Neural cell (in vitro differentiated cells): ENCODE data around the gene SNRPA. TPM values are rescaled to one million over a fixed set of nuclear protein-coding genes. Genes with fewer than 3 reads are reported as not detected.
A peak's percentile ranks its signal among the peaks of the same experiment; 100 is the strongest.

Experiments used
- H2AFZ ChIP-seq: fragments of 200-600, 300-800 bp; sonication (generic), shearing (Covaris generic); 2 replicates; pipeline ENCODE4 v1.6.0; 2014; ENCODE audit warnings: low read depth, mild to moderate bottlenecking, antibody characterized with exemption, low read length, moderate library complexity
- H3F3A ChIP-seq: fragments of 200-600 bp; shearing (Covaris generic); 2 replicates; pipeline ENCODE4 v1.6.1; 2016; ENCODE audit warnings: mild to moderate bottlenecking, moderate library complexity, mixed read lengths, antibody characterized with exemption, low read length; ENCODE audit not compliant: insufficient read depth, poor library complexity, severe bottlenecking
- H3K27ac ChIP-seq: fragments of 200-600, 300-800 bp; sonication (generic), shearing (Covaris generic); 2 replicates; pipeline ENCODE4 v1.5.1; 2014; ENCODE audit warnings: mild to moderate bottlenecking, low read length, moderate library complexity
- H3K27me3 ChIP-seq: fragments of 300-800, 200-600 bp; sonication (generic), shearing (Covaris generic); 2 replicates; pipeline ENCODE4 v1.6.0; 2014; ENCODE audit warnings: mild to moderate bottlenecking, low read depth, low read length, moderate library complexity; ENCODE audit not compliant: insufficient read depth
- H3K36me3 ChIP-seq: fragments of 300-800, 200-600 bp; sonication (generic), shearing (Covaris generic); 2 replicates; pipeline ENCODE4 v1.5.1; 2014; ENCODE audit warnings: mild to moderate bottlenecking, antibody characterized with exemption, low read length, moderate library complexity; ENCODE audit not compliant: insufficient read depth
- H3K4me2 ChIP-seq: fragments of 300-800, 200-600 bp; sonication (generic), shearing (Covaris generic); 2 replicates; pipeline ENCODE4 v1.6.0; 2014; ENCODE audit warnings: mild to moderate bottlenecking, low read length
- H3K4me3 ChIP-seq: fragments of 300-800, 200-600 bp; sonication (generic), shearing (Covaris generic); 2 replicates; pipeline ENCODE4 v1.5.1; 2014; ENCODE audit warnings: mild to moderate bottlenecking, low read length, moderate library complexity
- H3K79me2 ChIP-seq: fragments of 200-600 bp; shearing (Covaris generic); replicated peaks from 2 replicates; pipeline ENCODE4 v1.6.0; 2014; ENCODE audit warnings: mild to moderate bottlenecking, low read length, moderate library complexity; ENCODE audit not compliant: insufficient read depth
- H3K9ac ChIP-seq: fragments of 300-800, 200-600 bp; sonication (generic), shearing (Covaris generic); 2 replicates; pipeline ENCODE4 v1.6.1; 2016; ENCODE audit warnings: mild to moderate bottlenecking, low read length, mixed read lengths
- H3K9me2 ChIP-seq: fragments of 200-600 bp; shearing (Covaris generic); 2 replicates; pipeline ENCODE4 v1.6.1; 2016; ENCODE audit warnings: mild to moderate bottlenecking, low read length, mixed read lengths; ENCODE audit not compliant: insufficient read depth
- H3K9me3 ChIP-seq: fragments of 200-600, 300-800 bp; sonication (generic), shearing (Covaris generic); 2 replicates; pipeline ENCODE4 v1.6.1; 2016; ENCODE audit warnings: mild to moderate bottlenecking, mixed run types, low read length, moderate library complexity, mixed read lengths
- H4K20me1 ChIP-seq: fragments of 200-600 bp; shearing (Covaris generic); 2 replicates; pipeline ENCODE4 v1.6.1; 2016; ENCODE audit warnings: mild to moderate bottlenecking, mixed run types; ENCODE audit not compliant: insufficient read depth
- EP300 ChIP-seq: fragments of 450-650 bp; conservative IDR thresholded peaks from 2 replicates; pipeline ENCODE4 v1.6.1; 2014; ENCODE audit warnings: antibody characterized with exemption, mild to moderate bottlenecking, moderate library complexity; ENCODE audit not compliant: poor library complexity, severe bottlenecking
- EZH2 ChIP-seq: fragments of 200-600, 300-800 bp; shearing (Covaris generic), sonication (generic); IDR thresholded peaks from 2 replicates; pipeline ENCODE4 v1.6.1; 2014; ENCODE audit warnings: antibody characterized with exemption, low read length, borderline replicate concordance, mild to moderate bottlenecking; ENCODE audit not compliant: insufficient read depth, poor library complexity, severe bottlenecking
- MXI1 ChIP-seq: fragments of 450-650 bp; conservative IDR thresholded peaks from 2 replicates; pipeline ENCODE4 v1.6.1; 2014; ENCODE audit warnings: antibody characterized with exemption, mild to moderate bottlenecking; ENCODE audit not compliant: poor library complexity, severe bottlenecking
- POLR2AphosphoS5 ChIP-seq: IDR thresholded peaks from 2 replicates; pipeline ENCODE4 v1.6.1; 2012
- RAD21 ChIP-seq: fragments of 450-650 bp; conservative IDR thresholded peaks from 2 replicates; pipeline ENCODE4 v1.6.1; 2014; ENCODE audit warnings: antibody characterized with exemption, mild to moderate bottlenecking, moderate library complexity
- SMC3 ChIP-seq: fragments of 450-650 bp; conservative IDR thresholded peaks from 2 replicates; pipeline ENCODE4 v1.6.1; 2014; ENCODE audit warnings: antibody characterized with exemption, mild to moderate bottlenecking, moderate library complexity; ENCODE audit not compliant: poor library complexity
- TAF1 ChIP-seq: IDR thresholded peaks from 2 replicates; pipeline ENCODE4 v1.6.1; 2012; ENCODE audit warnings: low read depth
- polyA plus RNA-seq: library from polyadenylated mRNA; depleted of rRNA; stranded (reverse); fragments of >200 nt; gene quantifications from 2 replicates; pipeline ENCODE4 v1.2.3, GENCODE V29; 2014
- TF ChIP-seq, protein P1 (sequence below): IDR thresholded peaks from 2 replicates; pipeline ENCODE4 v1.6.1; 2012; ENCODE audit warnings: borderline replicate concordance
- TF ChIP-seq, protein P2 (sequence below): fragments of 450-650 bp; IDR thresholded peaks from 2 replicates; pipeline ENCODE4 v1.5.1; 2014; ENCODE audit warnings: antibody characterized with exemption, mild to moderate bottlenecking, moderate library complexity; ENCODE audit not compliant: poor library complexity, severe bottlenecking

SNRPA gene
- polyA plus RNA-seq, 1 donor from 2014 or later: 29.9 TPM

DNA sequence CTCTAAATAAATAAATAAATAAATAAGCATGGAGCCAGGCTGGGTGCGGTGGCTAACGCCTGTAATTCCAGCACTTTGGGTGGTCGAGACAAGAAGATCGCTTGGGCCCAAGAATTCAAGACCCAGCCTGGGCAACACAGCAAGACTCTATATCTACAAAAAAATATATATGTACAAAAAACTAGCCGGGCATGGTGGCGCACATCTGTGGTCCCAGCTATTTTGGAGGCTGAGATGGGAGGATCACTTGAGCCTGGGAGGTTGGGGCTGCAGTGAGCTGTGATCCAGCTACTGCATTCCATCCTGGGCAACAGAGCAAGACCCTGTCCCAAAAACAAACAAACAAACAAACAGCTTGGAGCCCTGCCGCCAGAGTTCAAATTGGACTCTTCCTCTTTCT is 3.5 kb upstream of the SNRPA start:
- no peaks in the 10 kb centered on the region for H3K36me3 ChIP-seq
- no peak overlapping the region for H2AFZ ChIP-seq
- H3K9me3 ChIP-seq: no peaks in the 10 kb centered on the region
- H3K9ac ChIP-seq: no peak overlapping the region
- H3K27ac ChIP-seq: no peak overlapping the region
- H3K79me2 ChIP-seq: peaks cover 19% of the 10 kb centered on the region
- H3K4me3 ChIP-seq: no peak overlapping the region
- TF ChIP-seq, protein P1, sequence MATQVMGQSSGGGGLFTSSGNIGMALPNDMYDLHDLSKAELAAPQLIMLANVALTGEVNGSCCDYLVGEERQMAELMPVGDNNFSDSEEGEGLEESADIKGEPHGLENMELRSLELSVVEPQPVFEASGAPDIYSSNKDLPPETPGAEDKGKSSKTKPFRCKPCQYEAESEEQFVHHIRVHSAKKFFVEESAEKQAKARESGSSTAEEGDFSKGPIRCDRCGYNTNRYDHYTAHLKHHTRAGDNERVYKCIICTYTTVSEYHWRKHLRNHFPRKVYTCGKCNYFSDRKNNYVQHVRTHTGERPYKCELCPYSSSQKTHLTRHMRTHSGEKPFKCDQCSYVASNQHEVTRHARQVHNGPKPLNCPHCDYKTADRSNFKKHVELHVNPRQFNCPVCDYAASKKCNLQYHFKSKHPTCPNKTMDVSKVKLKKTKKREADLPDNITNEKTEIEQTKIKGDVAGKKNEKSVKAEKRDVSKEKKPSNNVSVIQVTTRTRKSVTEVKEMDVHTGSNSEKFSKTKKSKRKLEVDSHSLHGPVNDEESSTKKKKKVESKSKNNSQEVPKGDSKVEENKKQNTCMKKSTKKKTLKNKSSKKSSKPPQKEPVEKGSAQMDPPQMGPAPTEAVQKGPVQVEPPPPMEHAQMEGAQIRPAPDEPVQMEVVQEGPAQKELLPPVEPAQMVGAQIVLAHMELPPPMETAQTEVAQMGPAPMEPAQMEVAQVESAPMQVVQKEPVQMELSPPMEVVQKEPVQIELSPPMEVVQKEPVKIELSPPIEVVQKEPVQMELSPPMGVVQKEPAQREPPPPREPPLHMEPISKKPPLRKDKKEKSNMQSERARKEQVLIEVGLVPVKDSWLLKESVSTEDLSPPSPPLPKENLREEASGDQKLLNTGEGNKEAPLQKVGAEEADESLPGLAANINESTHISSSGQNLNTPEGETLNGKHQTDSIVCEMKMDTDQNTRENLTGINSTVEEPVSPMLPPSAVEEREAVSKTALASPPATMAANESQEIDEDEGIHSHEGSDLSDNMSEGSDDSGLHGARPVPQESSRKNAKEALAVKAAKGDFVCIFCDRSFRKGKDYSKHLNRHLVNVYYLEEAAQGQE: no peak
- no peak for TF ChIP-seq SMC3
- no peak for TF ChIP-seq TAF1
- no peak for TF ChIP-seq RAD21
- TF ChIP-seq POLR2AphosphoS5: no peak
- TF ChIP-seq MXI1: no peak
- TF ChIP-seq, protein P2, sequence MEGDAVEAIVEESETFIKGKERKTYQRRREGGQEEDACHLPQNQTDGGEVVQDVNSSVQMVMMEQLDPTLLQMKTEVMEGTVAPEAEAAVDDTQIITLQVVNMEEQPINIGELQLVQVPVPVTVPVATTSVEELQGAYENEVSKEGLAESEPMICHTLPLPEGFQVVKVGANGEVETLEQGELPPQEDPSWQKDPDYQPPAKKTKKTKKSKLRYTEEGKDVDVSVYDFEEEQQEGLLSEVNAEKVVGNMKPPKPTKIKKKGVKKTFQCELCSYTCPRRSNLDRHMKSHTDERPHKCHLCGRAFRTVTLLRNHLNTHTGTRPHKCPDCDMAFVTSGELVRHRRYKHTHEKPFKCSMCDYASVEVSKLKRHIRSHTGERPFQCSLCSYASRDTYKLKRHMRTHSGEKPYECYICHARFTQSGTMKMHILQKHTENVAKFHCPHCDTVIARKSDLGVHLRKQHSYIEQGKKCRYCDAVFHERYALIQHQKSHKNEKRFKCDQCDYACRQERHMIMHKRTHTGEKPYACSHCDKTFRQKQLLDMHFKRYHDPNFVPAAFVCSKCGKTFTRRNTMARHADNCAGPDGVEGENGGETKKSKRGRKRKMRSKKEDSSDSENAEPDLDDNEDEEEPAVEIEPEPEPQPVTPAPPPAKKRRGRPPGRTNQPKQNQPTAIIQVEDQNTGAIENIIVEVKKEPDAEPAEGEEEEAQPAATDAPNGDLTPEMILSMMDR: no peak
- TF ChIP-seq EZH2: no peak
- no peak for TF ChIP-seq EP300
- no peaks in the 10 kb centered on the region for H3K27me3 ChIP-seq
- no peak overlapping the region for H3K4me2 ChIP-seq
- no peaks in the 10 kb centered on the region for H4K20me1 ChIP-seq
- no peaks in the 10 kb centered on the region for H3F3A ChIP-seq
- no peaks in the 10 kb centered on the region for H3K9me2 ChIP-seq

DNA sequence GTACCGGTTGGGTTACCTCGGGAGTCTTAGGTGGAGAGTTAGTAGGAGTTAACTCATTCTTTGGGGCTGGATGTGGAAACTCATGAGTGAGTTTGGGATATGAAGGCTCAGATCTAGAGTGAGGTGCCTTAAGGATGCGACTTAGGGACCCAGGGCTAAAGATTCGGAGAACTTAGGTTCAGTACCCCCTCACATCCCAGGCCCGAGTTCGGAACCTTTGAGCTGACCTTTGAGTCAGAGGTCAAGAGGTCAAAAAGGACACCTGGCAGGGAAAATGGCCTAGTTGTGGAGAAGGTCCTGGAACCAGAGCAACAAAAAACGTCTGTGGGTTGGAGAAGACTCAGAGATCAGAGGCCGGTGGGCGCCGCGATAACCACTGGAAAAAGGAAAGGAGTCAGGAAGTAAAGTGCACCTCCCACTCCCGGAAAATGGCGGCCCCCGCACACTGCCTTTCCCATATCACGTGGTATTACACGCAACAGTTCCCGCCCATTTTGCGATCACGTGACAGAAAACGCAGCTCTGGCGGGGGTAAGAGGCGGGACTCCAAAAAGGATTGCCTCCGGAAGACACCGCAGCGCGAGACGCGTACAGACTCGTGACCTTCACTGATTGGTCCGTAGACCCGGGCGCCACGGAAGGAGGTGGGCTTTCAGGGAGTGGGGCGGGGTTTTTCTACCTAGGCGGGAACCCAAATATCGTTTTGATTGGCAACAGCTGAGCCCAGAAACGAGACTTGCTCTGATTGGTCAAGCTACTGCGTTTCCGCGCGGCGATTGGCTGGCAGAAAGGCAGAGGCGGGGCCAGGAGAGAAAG is 737 bp upstream of the SNRPA start, which contains the start of gene ACTMAP:
TSS of gene ACTMAP (minus strand) at position 420 of the 816 bp plus-strand sequence. CDS start 674 bp downstream, outside the sequence.
- Histone ChIP-seq H4K20me1 (no peaks in the 10 kb centered on the region), H3F3A (no peaks in the 10 kb centered on the region), H2AFZ (peak within 1 kb of the TSS; percentile 92), H3K36me3 (no peaks in the 10 kb centered on the region), H3K4me3 (peak within 1 kb of the TSS; percentile 81), H3K9me2 (no peaks in the 10 kb centered on the region), H3K27me3 (no peaks in the 10 kb centered on the region), H3K27ac (peak within 1 kb of the TSS; percentile 80), H3K9ac (peak within 1 kb of the TSS; percentile 76), H3K9me3 (no peaks in the 10 kb centered on the region), H3K79me2 (peaks cover 38% of the 10 kb centered on the region), H3K4me2 (peak within 1 kb of the TSS; percentile 90)
- TF ChIP-seq RAD21 (peak; percentile 14), TAF1 (peak; percentile 59), EP300 (peak; percentile 22), MXI1 (peak; percentile 12), EZH2 (no peak), SMC3 (peak; percentile 37), POLR2AphosphoS5 (peak; percentile 75)
- TF ChIP-seq, protein P2: no peak
- TF ChIP-seq, protein P1: peak; percentile 8
